Neural crest cell (in vitro differentiated cells): ENCODE results near the gene TFAP2B. TPM values are rescaled to one million over a fixed set of nuclear protein-coding genes. Genes with fewer than 3 reads are reported as not detected.

ENCODE experiments used
- DNase-seq: peaks from one replicate; pipeline ENCODE4 v3.0.0; 2021; ENCODE audit warnings: low read depth, mixed read lengths, low spot score
- H3K27ac Mint-ChIP-seq: one replicate; pipeline ENCODE4 v1.8.0; 2021; ENCODE audit warnings: mild to moderate bottlenecking, mixed read lengths; ENCODE audit not compliant: unreplicated experiment
- H3K27me3 Mint-ChIP-seq: 2 replicates; pipeline ENCODE4 v1.8.0; 2021; ENCODE audit warnings: low read depth, mild to moderate bottlenecking, mixed read lengths
- H3K36me3 Mint-ChIP-seq: 2 replicates; pipeline ENCODE4 v1.8.0; 2021; ENCODE audit warnings: low read depth, mild to moderate bottlenecking, mixed read lengths
- H3K4me1 Mint-ChIP-seq: 2 replicates; pipeline ENCODE4 v1.8.0; 2021; ENCODE audit warnings: mixed read lengths
- H3K4me3 Mint-ChIP-seq: one replicate; pipeline ENCODE4 v1.8.0; 2021; ENCODE audit warnings: mild to moderate bottlenecking, mixed read lengths
- H3K9me3 Mint-ChIP-seq: 2 replicates; pipeline ENCODE4 v1.8.0; 2021; ENCODE audit warnings: mixed read lengths
- total RNA-seq: library from RNA; stranded (reverse); gene quantifications from 2 replicates; pipeline ENCODE4 v1.2.1, GENCODE V29; 2021
- TF ChIP-seq, protein P1 (sequence below): fragments of 200-600 bp; sonication (generic); conservative IDR thresholded peaks from 2 replicates; pipeline ENCODE4 v1.5.0; 2021; ENCODE audit warnings: antibody characterized with exemption, mild to moderate bottlenecking

The TFAP2B gene
- total RNA-seq, 1 donor from 2014 or later = 66.1 TPM

DNA sequence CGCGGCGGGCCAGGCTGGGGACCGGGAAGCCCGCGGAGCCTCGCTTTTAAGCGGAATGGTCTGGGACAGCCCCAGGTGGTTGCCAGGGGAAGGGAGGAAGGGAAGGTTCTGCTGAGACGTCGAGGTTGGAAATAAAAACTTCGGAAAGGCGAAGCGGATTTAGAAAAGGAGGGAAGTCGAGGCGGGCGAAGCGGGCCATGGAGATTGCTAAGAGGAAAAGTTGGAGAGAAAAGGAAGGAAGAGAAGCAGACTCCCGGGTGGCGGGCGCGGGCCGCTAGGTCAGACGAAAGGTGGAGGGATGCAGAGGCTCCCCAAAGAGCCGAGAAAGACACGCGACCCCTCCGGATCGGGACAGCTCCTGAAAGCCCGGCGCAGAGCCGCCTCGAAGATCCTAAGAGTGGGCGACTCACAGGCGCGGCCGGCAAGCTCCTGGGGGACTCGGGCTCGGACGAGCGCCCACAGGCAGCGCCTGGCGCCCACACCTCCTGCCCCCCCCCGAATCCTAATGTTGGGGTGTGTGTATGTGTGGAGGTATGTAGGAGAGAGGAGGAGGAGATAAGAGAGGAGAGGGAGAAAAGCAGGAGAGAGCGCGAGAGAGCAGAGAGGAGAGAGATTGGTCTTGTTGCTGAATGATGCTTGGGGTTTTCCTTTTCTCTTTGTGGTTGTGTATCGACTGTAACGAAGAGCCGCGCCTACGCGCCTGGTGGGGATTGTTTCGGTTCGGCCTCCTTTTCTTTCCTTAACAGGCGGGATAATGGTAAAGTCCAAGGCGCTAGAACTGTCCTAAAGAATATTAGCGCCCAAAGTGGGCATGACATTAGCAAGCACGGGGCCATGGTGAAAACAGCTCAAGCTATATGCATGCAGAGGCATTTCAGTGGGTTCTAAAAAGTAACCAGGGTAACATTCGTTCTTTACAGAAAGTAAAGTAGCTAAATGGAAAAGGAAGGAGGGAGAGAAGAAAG is 1.5 kb downstream of the TFAP2B start:
- TF ChIP-seq, protein P1, sequence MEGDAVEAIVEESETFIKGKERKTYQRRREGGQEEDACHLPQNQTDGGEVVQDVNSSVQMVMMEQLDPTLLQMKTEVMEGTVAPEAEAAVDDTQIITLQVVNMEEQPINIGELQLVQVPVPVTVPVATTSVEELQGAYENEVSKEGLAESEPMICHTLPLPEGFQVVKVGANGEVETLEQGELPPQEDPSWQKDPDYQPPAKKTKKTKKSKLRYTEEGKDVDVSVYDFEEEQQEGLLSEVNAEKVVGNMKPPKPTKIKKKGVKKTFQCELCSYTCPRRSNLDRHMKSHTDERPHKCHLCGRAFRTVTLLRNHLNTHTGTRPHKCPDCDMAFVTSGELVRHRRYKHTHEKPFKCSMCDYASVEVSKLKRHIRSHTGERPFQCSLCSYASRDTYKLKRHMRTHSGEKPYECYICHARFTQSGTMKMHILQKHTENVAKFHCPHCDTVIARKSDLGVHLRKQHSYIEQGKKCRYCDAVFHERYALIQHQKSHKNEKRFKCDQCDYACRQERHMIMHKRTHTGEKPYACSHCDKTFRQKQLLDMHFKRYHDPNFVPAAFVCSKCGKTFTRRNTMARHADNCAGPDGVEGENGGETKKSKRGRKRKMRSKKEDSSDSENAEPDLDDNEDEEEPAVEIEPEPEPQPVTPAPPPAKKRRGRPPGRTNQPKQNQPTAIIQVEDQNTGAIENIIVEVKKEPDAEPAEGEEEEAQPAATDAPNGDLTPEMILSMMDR = no peak
- peaks cover 39% of the 10 kb centered on the region for H3K36me3 Mint-ChIP-seq
- no peak for DNase-seq
- H3K27ac Mint-ChIP-seq = peak overlapping the region; percentile 99
- peak overlapping the region; percentile 96 for H3K4me3 Mint-ChIP-seq
- H3K4me1 Mint-ChIP-seq = peaks cover 75% of the 10 kb centered on the region
- no peaks in the 10 kb centered on the region for H3K9me3 Mint-ChIP-seq
- peaks cover 95% of the 10 kb centered on the region for H3K27me3 Mint-ChIP-seq

DNA sequence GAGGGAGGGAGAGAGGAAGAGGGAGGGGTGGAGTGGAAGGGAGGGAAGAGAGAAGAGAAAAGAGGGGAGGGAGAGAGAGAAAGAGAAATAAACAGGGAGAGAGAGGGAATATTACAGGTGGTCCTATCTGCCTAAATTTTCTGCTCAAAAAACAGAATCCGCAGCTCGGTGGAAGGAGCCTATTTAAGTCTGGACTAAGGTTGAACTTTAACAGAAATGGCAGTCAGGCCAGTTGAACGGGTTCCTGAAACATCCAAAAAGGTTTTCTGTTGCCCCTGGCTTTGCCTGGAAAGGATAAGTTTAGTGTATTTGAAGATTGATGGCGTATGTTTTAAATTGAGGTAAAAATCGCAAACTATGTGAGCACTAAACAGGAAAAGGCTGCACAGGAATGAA is 2.2 kb downstream of the TFAP2B start:
- Mint-ChIP-seq H3K4me3 (peak overlapping the region; percentile 96), H3K27me3 (peaks cover 95% of the 10 kb centered on the region), H3K9me3 (no peaks in the 10 kb centered on the region), H3K27ac (peak overlapping the region; percentile 93), H3K4me1 (peaks cover 75% of the 10 kb centered on the region), H3K36me3 (peaks cover 44% of the 10 kb centered on the region)
- no peak for DNase-seq
- TF ChIP-seq, protein P1 = no peak

DNA sequence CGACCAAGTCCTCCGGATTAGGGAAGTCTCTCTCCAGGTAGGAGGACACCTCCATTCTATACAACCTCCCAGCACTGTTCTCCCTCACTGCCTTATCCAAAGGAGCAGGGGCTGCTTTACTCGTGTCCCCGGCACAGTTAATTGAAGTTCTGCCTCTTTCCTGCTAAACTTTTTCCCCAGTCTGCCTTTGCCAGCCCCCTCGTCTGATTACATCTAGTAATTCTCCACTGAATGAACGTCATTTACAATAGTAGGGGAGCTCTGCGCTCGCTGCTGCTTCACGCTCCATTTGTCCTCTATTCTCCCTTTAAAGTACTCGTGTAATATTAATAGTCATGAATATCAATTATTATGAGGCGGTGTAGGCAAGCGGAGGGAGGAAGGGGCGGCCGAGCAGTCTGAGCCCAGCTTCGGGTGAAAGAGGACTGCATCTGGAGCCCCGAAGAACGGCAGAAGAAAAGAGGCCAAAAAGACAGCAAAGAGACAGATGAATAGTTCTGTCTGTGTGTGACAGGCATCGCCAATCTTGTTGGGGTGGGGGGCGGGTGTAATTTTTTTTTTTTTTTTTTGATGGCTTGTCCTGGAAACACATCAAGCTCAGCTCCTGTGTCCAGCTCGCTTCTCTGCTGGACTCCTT is 2.9 kb downstream of the TFAP2B start:
- no peak for DNase-seq
- no peaks in the 10 kb centered on the region for H3K9me3 Mint-ChIP-seq
- H3K27me3 Mint-ChIP-seq = peaks cover 98% of the 10 kb centered on the region
- H3K27ac Mint-ChIP-seq = peak overlapping the region; percentile 93
- TF ChIP-seq, protein P1 = no peak
- peaks cover 47% of the 10 kb centered on the region for H3K36me3 Mint-ChIP-seq
- H3K4me1 Mint-ChIP-seq = peaks cover 79% of the 10 kb centered on the region
- peak overlapping the region; percentile 96 for H3K4me3 Mint-ChIP-seq

DNA sequence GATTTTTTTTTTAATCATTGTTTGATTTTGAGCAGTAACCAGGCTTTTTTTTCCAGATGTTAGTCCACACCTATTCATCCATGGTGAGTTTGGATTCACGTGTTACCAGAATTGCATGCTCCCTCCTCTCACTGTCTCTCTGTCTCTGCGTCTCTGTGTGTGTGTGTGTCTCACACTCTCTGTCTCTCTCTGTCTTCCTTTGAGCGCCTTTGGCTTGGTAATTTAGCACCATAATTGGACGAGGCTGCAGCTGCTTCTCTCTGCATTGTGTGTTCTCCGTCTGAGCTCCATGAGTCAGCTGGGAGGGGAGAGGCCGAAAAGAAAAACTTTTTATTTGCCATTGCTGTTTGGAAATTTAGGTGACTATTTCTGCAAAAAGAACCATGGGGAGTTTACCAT is 3.4 kb downstream of the TFAP2B start:
- DNase-seq = no peak
- peak overlapping the region; percentile 96 for H3K27ac Mint-ChIP-seq
- peak overlapping the region; percentile 96 for H3K4me3 Mint-ChIP-seq
- H3K9me3 Mint-ChIP-seq = no peaks in the 10 kb centered on the region
- TF ChIP-seq, protein P1 = no peak
- peaks cover 80% of the 10 kb centered on the region for H3K4me1 Mint-ChIP-seq
- H3K27me3 Mint-ChIP-seq = peaks cover 98% of the 10 kb centered on the region
- peaks cover 50% of the 10 kb centered on the region for H3K36me3 Mint-ChIP-seq

DNA sequence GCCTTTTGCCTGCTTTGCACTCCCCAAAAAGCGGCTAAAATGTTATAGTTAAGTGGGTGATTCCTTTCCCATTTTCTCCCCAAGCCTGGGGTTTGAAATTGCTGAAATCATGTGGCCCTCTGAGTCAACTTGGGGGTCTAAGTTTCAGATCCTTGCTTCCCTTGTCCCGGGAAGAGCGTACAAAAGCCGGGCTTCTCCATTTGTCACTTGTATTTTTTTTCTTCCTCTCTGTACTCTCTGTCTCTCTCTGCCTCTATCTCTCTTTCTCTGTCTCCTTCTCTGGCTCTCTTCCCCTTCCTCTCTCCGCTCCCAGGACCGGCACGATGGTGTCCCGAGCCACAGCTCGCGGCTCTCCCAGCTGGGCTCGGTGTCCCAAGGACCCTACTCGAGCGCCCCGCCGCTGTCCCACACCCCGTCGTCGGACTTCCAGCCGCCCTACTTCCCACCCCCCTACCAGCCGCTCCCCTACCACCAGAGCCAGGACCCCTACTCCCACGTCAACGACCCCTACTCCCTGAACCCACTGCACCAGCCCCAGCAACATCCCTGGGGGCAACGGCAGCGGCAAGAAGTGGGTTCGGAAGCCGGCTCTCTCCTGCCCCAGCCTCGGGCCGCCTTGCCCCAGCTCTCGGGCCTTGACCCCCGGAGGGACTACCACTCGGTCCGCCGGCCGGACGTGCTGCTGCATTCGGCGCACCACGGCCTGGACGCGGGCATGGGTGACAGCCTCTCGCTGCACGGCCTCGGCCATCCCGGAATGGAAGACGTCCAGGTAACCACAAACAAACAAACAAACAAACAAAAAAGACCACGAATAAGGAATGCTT is 4.6 kb downstream of the TFAP2B start:
- TF ChIP-seq, protein P1 = no peak
- Mint-ChIP-seq H3K4me3 (peak overlapping the region; percentile 96), H3K9me3 (no peaks in the 10 kb centered on the region), H3K27ac (peak overlapping the region; percentile 96), H3K36me3 (peaks cover 50% of the 10 kb centered on the region), H3K4me1 (peaks cover 77% of the 10 kb centered on the region), H3K27me3 (peaks cover 98% of the 10 kb centered on the region)
- no peak for DNase-seq
